ENCODE data around the gene NES. TPM values are rescaled to one million over a fixed set of nuclear protein-coding genes. Genes with fewer than 3 reads are reported as not detected.

Gene NES
- polyA plus RNA-seq, 3 donors, result 3.5 to 38.3 (median 32.1) TPM

Other genes starting within 250 kb of the NES start
- 10 to 100 TPM; 13.4 to 28.7 (median 17.4) TPM for gene MEF2D, start 176.6 kb downstream of the NES start, polyA plus RNA-seq
- under 1 TPM; 0.03 to 0.22 (median 0.22) TPM for gene IQGAP3, start 104.8 kb downstream of the NES start, polyA plus RNA-seq
- gene TTC24, start 97.7 kb downstream of the NES start, polyA plus RNA-seq, result under 1 TPM in 2 of 3 donors, not detected in 1; 0.10 to 0.17 TPM
- 10 to 100 TPM; 46.5 to 65.9 (median 52.1) TPM for gene NAXE, start 85.6 kb downstream of the NES start, polyA plus RNA-seq
- 10 to 100 TPM; 12.5 to 42.2 (median 29.1) TPM for gene GPATCH4, start 75.9 kb downstream of the NES start, polyA plus RNA-seq
- 1 to 10 TPM in 1 of 3 donors, under 1 TPM in 2; 0.24 to 1.6 (median 0.28) TPM for gene HAPLN2, start 58.0 kb downstream of the NES start, polyA plus RNA-seq
- under 1 TPM; 0.06 to 0.56 (median 0.07) TPM for gene BCAN, start 35.3 kb downstream of the NES start, polyA plus RNA-seq
- gene CRABP2, start 28.2 kb upstream of the NES start, polyA plus RNA-seq, result 10 to 100 TPM in 1 of 3 donors, 1 to 10 TPM in 1, under 1 TPM in 1; 0.45 to 31.3 (median 3.2) TPM
- 10 to 100 TPM; 22.7 to 25.4 (median 24.6) TPM for gene METTL25B, start 51.1 kb upstream of the NES start, polyA plus RNA-seq
- 10 to 100 TPM in 2 of 3 donors, 1 to 10 TPM in 1; 9.3 to 17.1 (median 15.7) TPM for gene ISG20L2, start 51.4 kb upstream of the NES start, polyA plus RNA-seq
- 100 to 1,000 TPM; 104 to 178 (median 151) TPM for gene MRPL24, start 63.7 kb upstream of the NES start, polyA plus RNA-seq
- gene HDGF, start 74.3 kb upstream of the NES start, polyA plus RNA-seq, result 100 to 1,000 TPM in 2 of 3 donors, 10 to 100 TPM in 1; 51.7 to 120 (median 116) TPM
- 10 to 100 TPM; 16.6 to 38.7 (median 35.8) TPM for gene PRCC, start 90.1 kb upstream of the NES start, polyA plus RNA-seq
- 1 to 10 TPM in 2 of 3 donors, under 1 TPM in 1; 0.75 to 6.1 (median 3.0) TPM for gene SH2D2A, start 139.4 kb upstream of the NES start, polyA plus RNA-seq
- under 1 TPM; 0.07 to 0.39 (median 0.11) TPM for gene INSRR, start 181.7 kb upstream of the NES start, polyA plus RNA-seq
- 1 to 10 TPM in 2 of 3 donors, under 1 TPM in 1; 0.40 to 4.0 (median 1.8) TPM for gene NTRK1, start 183.5 kb upstream of the NES start, polyA plus RNA-seq
- 10 to 100 TPM in 2 of 3 donors, 1 to 10 TPM in 1; 3.3 to 14.3 (median 11.6) TPM for gene PEAR1, start 216.3 kb upstream of the NES start, polyA plus RNA-seq
- gene LRRC71, start 243.2 kb upstream of the NES start, polyA plus RNA-seq, result 1 to 10 TPM in 1 of 3 donors, under 1 TPM in 2; 0.03 to 1.6 (median 0.16) TPM

Measured in adipose tissue (tissue), 3 donors.